H9 (cell line): ENCODE data around the gene SLC16A10. TPM values are rescaled to one million over a fixed set of nuclear protein-coding genes. Genes with fewer than 3 reads are reported as not detected.

ENCODE experiments used
- DNase-seq: peaks from one replicate; pipeline ENCODE4 v3.0.0-alpha.2; 2017
- H2AFZ ChIP-seq: one replicate; pipeline ENCODE4 v1.6.1; 2013; ENCODE audit warnings: mild to moderate bottlenecking, low read length, control low read depth, moderate library complexity
- H2AK5ac ChIP-seq: 2 replicates; pipeline ENCODE4 v1.6.1; 2013; ENCODE audit warnings: low read length, control low read depth, mixed read lengths; ENCODE audit not compliant: insufficient read length
- H2BK120ac ChIP-seq: one replicate; pipeline ENCODE4 v1.6.1; 2013; ENCODE audit warnings: low read depth, mild to moderate bottlenecking, low read length, control low read depth, inconsistent platforms; ENCODE audit not compliant: poor library complexity, severe bottlenecking
- H2BK12ac ChIP-seq: 2 replicates; pipeline ENCODE4 v1.6.1; 2013; ENCODE audit warnings: low read length, control low read depth, mixed read lengths, low read depth; ENCODE audit not compliant: insufficient read length
- H2BK15ac ChIP-seq: 2 replicates; pipeline ENCODE4 v1.6.1; 2013; ENCODE audit warnings: low read depth, low read length, control low read depth
- H2BK20ac ChIP-seq: one replicate; pipeline ENCODE4 v1.6.1; 2013; ENCODE audit warnings: low read depth, mild to moderate bottlenecking, low read length, control low read depth, inconsistent platforms; ENCODE audit not compliant: poor library complexity, severe bottlenecking
- H2BK5ac ChIP-seq: 2 replicates; pipeline ENCODE4 v1.6.1; 2013; ENCODE audit warnings: low read length, control low read depth, mixed read lengths; ENCODE audit not compliant: insufficient read length
- H3K14ac ChIP-seq: 2 replicates; pipeline ENCODE4 v1.6.1; 2013; ENCODE audit warnings: low read length, control low read depth; ENCODE audit not compliant: insufficient read depth
- H3K18ac ChIP-seq: 2 replicates; pipeline ENCODE4 v1.6.1; 2013; ENCODE audit warnings: low read depth, mild to moderate bottlenecking, mixed read lengths, low read length, control low read depth; ENCODE audit not compliant: insufficient read length
- H3K23ac ChIP-seq: 2 replicates; pipeline ENCODE4 v1.6.1; 2013; ENCODE audit warnings: low read length, control low read depth, mixed read lengths, low read depth; ENCODE audit not compliant: insufficient read length
- H3K23me2 ChIP-seq: 2 replicates; pipeline ENCODE4 v1.6.1; 2013; ENCODE audit warnings: low read depth, mild to moderate bottlenecking, mixed read lengths, low read length, control low read depth; ENCODE audit not compliant: insufficient read length, poor library complexity, severe bottlenecking
- H3K27ac ChIP-seq: 2 replicates; pipeline ENCODE4 v1.5.1; 2013; ENCODE audit warnings: low read length, control low read depth, mixed read lengths, low read depth; ENCODE audit not compliant: insufficient read length
- H3K27me3 ChIP-seq: 2 replicates; pipeline ENCODE4 v1.6.1; 2013; ENCODE audit warnings: low read length, control low read depth, inconsistent platforms; ENCODE audit not compliant: insufficient read depth
- H3K4ac ChIP-seq: 2 replicates; pipeline ENCODE4 v1.6.1; 2013; ENCODE audit warnings: low read depth, mild to moderate bottlenecking, control low read depth, inconsistent platforms, low read length, moderate library complexity
- H3K4me1 ChIP-seq: 2 replicates; pipeline ENCODE4 v1.6.1; 2013; ENCODE audit warnings: low read length, control low read depth, inconsistent platforms; ENCODE audit not compliant: insufficient read depth
- H3K4me2 ChIP-seq: 2 replicates; pipeline ENCODE4 v1.6.1; 2013; ENCODE audit warnings: low read length, control low read depth, mixed read lengths; ENCODE audit not compliant: insufficient read length, insufficient read depth
- H3K56ac ChIP-seq: 2 replicates; pipeline ENCODE4 v1.6.1; 2013; ENCODE audit warnings: low read depth, mild to moderate bottlenecking, mixed read lengths, low read length, control low read depth; ENCODE audit not compliant: insufficient read length
- H3K79me1 ChIP-seq: 2 replicates; pipeline ENCODE4 v1.6.1; 2013; ENCODE audit warnings: low read depth, mild to moderate bottlenecking, moderate library complexity, low read length, control low read depth, inconsistent platforms; ENCODE audit not compliant: insufficient read depth, poor library complexity, severe bottlenecking
- H3K79me2 ChIP-seq: 2 replicates; pipeline ENCODE4 v1.6.1; 2013; ENCODE audit warnings: low read length, control low read depth, inconsistent platforms; ENCODE audit not compliant: insufficient read depth
- H3K9ac ChIP-seq: 2 replicates; pipeline ENCODE4 v1.6.1; 2013; ENCODE audit warnings: low read length, control low read depth, mixed read lengths; ENCODE audit not compliant: insufficient read length; ENCODE audit errors: extremely low read depth
- H3K9me3 ChIP-seq: one replicate; pipeline ENCODE4 v1.6.1; 2013; ENCODE audit warnings: low read depth, low read length, inconsistent platforms; ENCODE audit not compliant: control insufficient read depth
- H3T11ph ChIP-seq: one replicate; pipeline ENCODE4 v1.6.1; 2013; ENCODE audit warnings: mild to moderate bottlenecking, low read length, control low read depth, inconsistent platforms
- H4K20me1 ChIP-seq: one replicate; pipeline ENCODE4 v1.6.1; 2013; ENCODE audit not compliant: control insufficient read depth, insufficient read length, insufficient read depth
- H4K5ac ChIP-seq: 2 replicates; pipeline ENCODE4 v1.6.1; 2013; ENCODE audit warnings: low read depth, mild to moderate bottlenecking, mixed read lengths, low read length, control low read depth; ENCODE audit not compliant: insufficient read length
- H4K8ac ChIP-seq: replicated peaks from 2 replicates; pipeline ENCODE4 v1.6.1; 2013; ENCODE audit warnings: low read length, control low read depth, mixed read lengths, low read depth; ENCODE audit not compliant: insufficient read length
- H4K91ac ChIP-seq: 2 replicates; pipeline ENCODE4 v1.6.1; 2013; ENCODE audit warnings: low read depth, mild to moderate bottlenecking, moderate library complexity, mixed read lengths, low read length, control low read depth; ENCODE audit not compliant: insufficient read length
- H3K27ac Mint-ChIP-seq, 3 experiments: 2 replicates in 2 of 3; 3 replicates in 1 of 3; pipeline ENCODE4 v1.8.0; 2020 to 2021; ENCODE audit warnings: mixed read lengths in 3 of 3, mild to moderate bottlenecking in 1 of 3, moderate library complexity in 1 of 3
- H3K27me3 Mint-ChIP-seq: 2 replicates; pipeline ENCODE4 v1.8.0; 2021; ENCODE audit warnings: low read depth, mild to moderate bottlenecking, moderate library complexity, mixed read lengths
- H3K36me3 Mint-ChIP-seq, 3 experiments: 2 replicates in 2 of 3; 3 replicates in 1 of 3; pipeline ENCODE4 v1.8.0; 2020 to 2021; ENCODE audit warnings: low read depth in 3 of 3, mixed read lengths in 3 of 3; ENCODE audit not compliant: insufficient read depth in 1 of 3
- H3K4me1 Mint-ChIP-seq, 2 experiments: 2 replicates each; pipeline ENCODE4 v1.8.0; 2020; ENCODE audit warnings: mixed read lengths in 2 of 2
- H3K4me3 Mint-ChIP-seq, 2 experiments: 2 replicates in 1 of 2; 3 replicates in 1 of 2; pipeline ENCODE4 v1.8.0; 2020 to 2021; ENCODE audit warnings: mild to moderate bottlenecking in 2 of 2, mixed read lengths in 2 of 2, moderate library complexity in 1 of 2
- H3K9me3 Mint-ChIP-seq, 2 experiments: 2 replicates in 1 of 2; 3 replicates in 1 of 2; pipeline ENCODE4 v1.8.0; 2020; ENCODE audit warnings: mild to moderate bottlenecking in 2 of 2, mixed read lengths in 2 of 2, moderate library complexity in 1 of 2
- WGBS: extraction: QIAGEN DNeasy Blood & Tissue Kit; methylation state at CpG from one replicate; pipeline ENCODE4 v1.1.7; 2013; ENCODE audit warnings: missing lambda C conversion rate, low lambda C conversion rate, mixed read lengths; ENCODE audit not compliant: insufficient read length; ENCODE audit errors: extremely low coverage; 5-methylcytosine and 5-hydroxymethylcytosine counted together
- total RNA-seq: library from RNA; stranded (reverse); gene quantifications from 2 replicates; pipeline ENCODE4 v1.2.1, GENCODE V29; 2021
- TF ChIP-seq, protein P1 (sequence below): fragments of 200-600 bp; sonication (generic); conservative IDR thresholded peaks from 3 replicates; pipeline ENCODE4 v1.8.0; 2021; ENCODE audit warnings: antibody characterized with exemption, mild to moderate bottlenecking

SLC16A10 gene
- total RNA-seq, 1 experiment from 2014 or later: 11.4 TPM

DNA sequence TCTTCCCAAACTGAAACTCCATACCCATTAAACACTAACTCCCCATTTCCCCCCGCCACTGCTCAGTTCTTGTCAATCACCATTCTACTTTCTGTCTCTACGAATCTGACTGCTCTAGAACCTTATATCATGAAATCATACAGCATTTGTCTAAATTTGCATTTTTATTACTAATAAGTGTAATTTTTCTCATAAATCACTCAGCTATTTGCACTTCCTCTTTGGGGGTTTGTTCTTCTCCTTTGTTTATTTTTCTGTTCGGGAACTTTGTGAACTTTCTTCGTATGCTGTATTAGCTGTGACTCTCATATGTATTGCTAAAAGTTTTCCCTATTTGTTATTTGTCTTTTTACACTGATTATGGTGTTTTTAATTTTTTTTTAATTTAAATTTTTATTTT, 152.2 kb downstream of the SLC16A10 start:
- H3K27me3 Mint-ChIP-seq: no peaks in the 10 kb centered on the region
- H3K36me3 Mint-ChIP-seq: 0 out of 7 replicates have a peak, but pooled peaks cover 0 to 2% (median 0%) of the 10 kb centered on the region in 3 experiments
- Histone ChIP-seq H3K18ac (no peak overlapping the region), H3K79me2 (no peaks in the 10 kb centered on the region), H3K14ac (no peak overlapping the region), H4K20me1 (no peaks in the 10 kb centered on the region), H4K91ac (no peak overlapping the region), H2BK120ac (no peak overlapping the region), H3K4me2 (no peak overlapping the region), H3K23me2 (no peaks in the 10 kb centered on the region), H2BK12ac (no peak overlapping the region), H2AK5ac (no peak overlapping the region), H2BK20ac (no peak overlapping the region), H3K27me3 (no peaks in the 10 kb centered on the region), H3K56ac (no peak overlapping the region), H3K4ac (no peak overlapping the region), H4K8ac (no peak overlapping the region), H3K9ac (no peak overlapping the region), H3K79me1 (no peaks in the 10 kb centered on the region), H2BK5ac (no peak overlapping the region), H2BK15ac (no peak overlapping the region), H4K5ac (no peak overlapping the region), H2AFZ (no peak overlapping the region), H3K4me1 (no peaks in the 10 kb centered on the region), H3T11ph (no peak overlapping the region), H3K23ac (no peak overlapping the region), H3K27ac (no peak overlapping the region), H3K9me3 (no peaks in the 10 kb centered on the region)
- no peak overlapping the region for H3K4me3 Mint-ChIP-seq
- no peak overlapping the region for H3K27ac Mint-ChIP-seq
- TF ChIP-seq, protein P1, sequence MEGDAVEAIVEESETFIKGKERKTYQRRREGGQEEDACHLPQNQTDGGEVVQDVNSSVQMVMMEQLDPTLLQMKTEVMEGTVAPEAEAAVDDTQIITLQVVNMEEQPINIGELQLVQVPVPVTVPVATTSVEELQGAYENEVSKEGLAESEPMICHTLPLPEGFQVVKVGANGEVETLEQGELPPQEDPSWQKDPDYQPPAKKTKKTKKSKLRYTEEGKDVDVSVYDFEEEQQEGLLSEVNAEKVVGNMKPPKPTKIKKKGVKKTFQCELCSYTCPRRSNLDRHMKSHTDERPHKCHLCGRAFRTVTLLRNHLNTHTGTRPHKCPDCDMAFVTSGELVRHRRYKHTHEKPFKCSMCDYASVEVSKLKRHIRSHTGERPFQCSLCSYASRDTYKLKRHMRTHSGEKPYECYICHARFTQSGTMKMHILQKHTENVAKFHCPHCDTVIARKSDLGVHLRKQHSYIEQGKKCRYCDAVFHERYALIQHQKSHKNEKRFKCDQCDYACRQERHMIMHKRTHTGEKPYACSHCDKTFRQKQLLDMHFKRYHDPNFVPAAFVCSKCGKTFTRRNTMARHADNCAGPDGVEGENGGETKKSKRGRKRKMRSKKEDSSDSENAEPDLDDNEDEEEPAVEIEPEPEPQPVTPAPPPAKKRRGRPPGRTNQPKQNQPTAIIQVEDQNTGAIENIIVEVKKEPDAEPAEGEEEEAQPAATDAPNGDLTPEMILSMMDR: no peak
- no peak for DNase-seq
- no peaks in the 10 kb centered on the region; a peak in 2 of 5 replicates for H3K9me3 Mint-ChIP-seq
- H3K4me1 Mint-ChIP-seq: no peaks in the 10 kb centered on the region
- WGBS: no CpG with 5 or more reads among the region's 4 CpGs
